OCI-LY3 (cell line): ENCODE results near the gene NBL1.

Source experiments
- EZH2phosphoT487 ChIP-seq: fragments of 200-600 bp; shearing (Covaris generic); IDR thresholded peaks from 2 replicates; pipeline ENCODE4 v1.6.1; 2018; ENCODE audit warnings: antibody characterized with exemption, mixed run types, low read depth
- TF ChIP-seq, protein P1 (sequence below): fragments of 200-600, 300-600 bp; sonication (generic); IDR thresholded peaks from 2 replicates; pipeline ENCODE4 v1.5.1; 2014; ENCODE audit warnings: antibody characterized with exemption, low read length, low read depth

DNA sequence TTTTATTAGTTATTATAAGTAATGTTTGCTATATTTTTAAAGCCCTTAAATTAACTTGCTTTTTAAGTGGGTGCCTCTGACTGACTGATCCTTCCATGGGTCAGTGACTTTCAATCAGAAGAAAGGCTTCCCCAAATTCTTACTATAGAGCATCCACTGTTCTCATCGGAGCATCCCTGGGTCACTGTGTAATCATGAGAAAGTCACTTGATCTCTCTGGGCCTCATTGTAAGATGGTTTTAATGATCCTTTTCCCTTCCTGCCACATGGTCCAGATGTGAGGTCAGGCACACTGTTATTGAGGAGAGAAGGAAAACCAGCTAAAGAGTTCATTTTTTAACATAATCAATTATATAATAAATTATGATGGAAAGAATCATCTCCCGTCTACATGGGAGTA, 11.0 kb upstream of the NBL1 start:
- TF ChIP-seq, protein P1, sequence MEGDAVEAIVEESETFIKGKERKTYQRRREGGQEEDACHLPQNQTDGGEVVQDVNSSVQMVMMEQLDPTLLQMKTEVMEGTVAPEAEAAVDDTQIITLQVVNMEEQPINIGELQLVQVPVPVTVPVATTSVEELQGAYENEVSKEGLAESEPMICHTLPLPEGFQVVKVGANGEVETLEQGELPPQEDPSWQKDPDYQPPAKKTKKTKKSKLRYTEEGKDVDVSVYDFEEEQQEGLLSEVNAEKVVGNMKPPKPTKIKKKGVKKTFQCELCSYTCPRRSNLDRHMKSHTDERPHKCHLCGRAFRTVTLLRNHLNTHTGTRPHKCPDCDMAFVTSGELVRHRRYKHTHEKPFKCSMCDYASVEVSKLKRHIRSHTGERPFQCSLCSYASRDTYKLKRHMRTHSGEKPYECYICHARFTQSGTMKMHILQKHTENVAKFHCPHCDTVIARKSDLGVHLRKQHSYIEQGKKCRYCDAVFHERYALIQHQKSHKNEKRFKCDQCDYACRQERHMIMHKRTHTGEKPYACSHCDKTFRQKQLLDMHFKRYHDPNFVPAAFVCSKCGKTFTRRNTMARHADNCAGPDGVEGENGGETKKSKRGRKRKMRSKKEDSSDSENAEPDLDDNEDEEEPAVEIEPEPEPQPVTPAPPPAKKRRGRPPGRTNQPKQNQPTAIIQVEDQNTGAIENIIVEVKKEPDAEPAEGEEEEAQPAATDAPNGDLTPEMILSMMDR = no peak
- no peak for TF ChIP-seq EZH2phosphoT487
